HL-60/S4 treated with retinoic acid at 250 ng/mL for 4 days and 3 days (cell line): ENCODE measurements around the gene GPC6.

ENCODE experiments used
- in situ Hi-C: fragments of 300-500 bp; cut with MboI; formaldehyde crosslinking; loops from 2 replicates; pipeline ENCODE4 v1.7.0; 2022; ENCODE audit warnings: low sequenced_read_pairs

GPC6 gene

GRCh38 chr13:94362411-94362909, 1135.9 kb downstream of the GPC6 start:
- in situ Hi-C loops = no loop called here

- in situ Hi-C loops = no loop called here
Measured at GRCh38 chr13:94366677-94367076, 1140.1 kb downstream of the GPC6 start.

GRCh38 chr13:94369972-94370436, 1143.4 kb downstream of the GPC6 start:
- in situ Hi-C loops = no loop called here

- in situ Hi-C loops = no loop called here
Measured at GRCh38 chr13:94371855-94372254, 1145.2 kb downstream of the GPC6 start.

GRCh38 chr13:94382517-94382916, 1155.9 kb downstream of the GPC6 start:
- in situ Hi-C loops = no loop called here

- in situ Hi-C loops = no loop called here
Measured at GRCh38 chr13:94382960-94383359, 1156.4 kb downstream of the GPC6 start.

- in situ Hi-C loops = no loop called here
Measured at GRCh38 chr13:94384231-94384905, 1157.8 kb downstream of the GPC6 start.

- in situ Hi-C loops = no loop called here
Measured at GRCh38 chr13:94387047-94387446, 1160.4 kb downstream of the GPC6 start.

- in situ Hi-C loops = no loop called here
Measured at GRCh38 chr13:94389604-94390351, 1163.2 kb downstream of the GPC6 start.

- in situ Hi-C loops = no loop called here
Measured at GRCh38 chr13:94390881-94391280, 1164.3 kb downstream of the GPC6 start.

GRCh38 chr13:94394723-94395122, 1168.1 kb downstream of the GPC6 start:
- in situ Hi-C loops = no loop called here

- in situ Hi-C loops = no loop called here
Measured at GRCh38 chr13:94395860-94396259, 1169.3 kb downstream of the GPC6 start.

- in situ Hi-C loops = no loop called here
Measured at GRCh38 chr13:94399812-94400211, 1173.2 kb downstream of the GPC6 start.

- in situ Hi-C loops = no loop called here
Measured at GRCh38 chr13:94400874-94401273, 1174.3 kb downstream of the GPC6 start.

- in situ Hi-C loops = no loop called here
Measured at GRCh38 chr13:94408314-94409036, 1181.9 kb downstream of the GPC6 start.

GRCh38 chr13:94411747-94412146, 1185.1 kb downstream of the GPC6 start:
- in situ Hi-C loops = no loop called here

GRCh38 chr13:94412870-94413597, 1186.4 kb downstream of the GPC6 start:
- in situ Hi-C loops = no loop called here

GRCh38 chr13:94413598-94413944, 1187.0 kb downstream of the GPC6 start:
- in situ Hi-C loops = no loop called here

- in situ Hi-C loops = no loop called here
Measured at GRCh38 chr13:94414141-94414540, 1187.5 kb downstream of the GPC6 start.

- in situ Hi-C loops = no loop called here
Measured at GRCh38 chr13:94414708-94415107, 1188.1 kb downstream of the GPC6 start.
